Cardiac muscle cell (in vitro differentiated cells and primary cell): ENCODE results near the gene MED12L. TPM values are rescaled to one million over a fixed set of nuclear protein-coding genes. Genes with fewer than 3 reads are reported as not detected.

ENCODE experiments used
- DNase-seq, 2 donors: peaks; one replicate each; pipeline versions ENCODE4 v3.0.0 to v3.0.0-alpha.2; 2010 to 2017; ENCODE audit warnings: low read depth in 1 of 2, low spot score in 1 of 2
- H3K27ac ChIP-seq: fragments of 200-600 bp; sonication (generic); 2 replicates; pipeline ENCODE4 v1.5.1; 2016
- H3K27me3 ChIP-seq: fragments of 200-600 bp; sonication (generic); 2 replicates; pipeline ENCODE4 v1.6.0; 2016; ENCODE audit warnings: control low read depth
- H3K36me3 ChIP-seq: fragments of 200-600 bp; sonication (generic); 2 replicates; pipeline ENCODE4 v1.5.1; 2016; ENCODE audit warnings: control low read depth
- H3K4me1 ChIP-seq: fragments of 200-600 bp; sonication (generic); 2 replicates; pipeline ENCODE4 v1.8.1; 2017; ENCODE audit warnings: low read depth, mild to moderate bottlenecking, mixed run types
- H3K4me3 ChIP-seq: fragments of 200-600 bp; sonication (generic); 2 replicates; pipeline ENCODE4 v1.5.1; 2016; ENCODE audit warnings: mild to moderate bottlenecking
- H3K9me3 ChIP-seq: fragments of 200-600 bp; sonication (generic); 2 replicates; pipeline ENCODE4 v1.5.1; 2017; ENCODE audit warnings: low read depth, mild to moderate bottlenecking, control low read depth
- CTCF ChIP-seq: IDR thresholded peaks from 2 replicates; pipeline ENCODE4 v1.5.1; 2012; ENCODE audit warnings: low read depth, mild to moderate bottlenecking, low read length
- polyA plus RNA-seq: library from polyadenylated mRNA; unstranded; fragments of >200 nt; fragmentation: Nextera tagmentation; extraction: Ambion mirVana; gene quantifications from 2 replicates; pipeline ENCODE4 v1.2.1, GENCODE V29; 2016
- total RNA-seq: library from RNA; depleted of rRNA; stranded (reverse); fragments of >200 nt; gene quantifications from 2 replicates; pipeline ENCODE4 v1.2.3, GENCODE V29; 2016

Gene MED12L
- total and polyA plus RNA-seq, 2 experiments from 2014 or later: 1.9 to 6.9 TPM

- H3K36me3 ChIP-seq: no peaks in the 10 kb centered on the region
- no peak for DNase-seq
- no peaks in the 10 kb centered on the region for H3K9me3 ChIP-seq
- no peak for TF ChIP-seq CTCF
- H3K4me1 ChIP-seq: peaks cover 19% of the 10 kb centered on the region
- H3K27me3 ChIP-seq: no peaks in the 10 kb centered on the region
- no peak overlapping the region for H3K27ac ChIP-seq
- no peak overlapping the region for H3K4me3 ChIP-seq
Observed at GRCh38 chr3:151483488-151483887, 398.0 kb downstream of the MED12L start.

GRCh38 chr3:151483961-151484520, 398.6 kb downstream of the MED12L start:
- H3K27ac ChIP-seq: no peak overlapping the region
- peak in 1 of 2 donors; percentile 52 for DNase-seq
- TF ChIP-seq CTCF: no peak
- H3K9me3 ChIP-seq: no peaks in the 10 kb centered on the region
- no peak overlapping the region for H3K4me3 ChIP-seq
- H3K27me3 ChIP-seq: no peaks in the 10 kb centered on the region
- H3K4me1 ChIP-seq: peaks cover 14% of the 10 kb centered on the region
- H3K36me3 ChIP-seq: no peaks in the 10 kb centered on the region

Other genes starting within 250 kb of the MED12L start
- gene MINDY4B, start 180.2 kb upstream of the MED12L start, total RNA-seq: not detected in 2 replicates
- gene MINDY4B, start 180.2 kb upstream of the MED12L start, polyA plus RNA-seq: not detected in 2 replicates
- gene CLRN1, start 112.9 kb upstream of the MED12L start, total RNA-seq: not detected in 2 replicates
- not detected in 2 replicates for gene CLRN1, start 112.9 kb upstream of the MED12L start, polyA plus RNA-seq
- not detected in 2 replicates for gene GPR171, start 117.6 kb downstream of the MED12L start, total RNA-seq
- not detected in 2 replicates for gene GPR171, start 117.6 kb downstream of the MED12L start, polyA plus RNA-seq
- 0.12 and 0.56 TPM in 2 replicates for gene P2RY14, start 192.9 kb downstream of the MED12L start, total RNA-seq
- gene P2RY14, start 192.9 kb downstream of the MED12L start, polyA plus RNA-seq: 0.15 and 1.4 TPM in 2 replicates
- not detected in 2 replicates for gene GPR87, start 231.2 kb downstream of the MED12L start, total RNA-seq
- gene GPR87, start 231.2 kb downstream of the MED12L start, polyA plus RNA-seq: 0.67 TPM in 1 of 2 replicates, not detected in the other
- gene P2RY13, start 243.9 kb downstream of the MED12L start, total RNA-seq: not detected in 2 replicates
- 0.06 and 0.07 TPM in 2 replicates for gene P2RY13, start 243.9 kb downstream of the MED12L start, polyA plus RNA-seq